Mesodermal cell (in vitro differentiated cells): ENCODE measurements around the gene EFNA5.
A peak's percentile ranks its signal among the peaks of the same experiment; 100 is the strongest.

Experiments
- H3K27ac ChIP-seq: 2 replicates; pipeline ENCODE4 v1.7.0; 2013; ENCODE audit warnings: mild to moderate bottlenecking, low read depth, low read length, moderate library complexity; ENCODE audit not compliant: severe bottlenecking
- H3K36me3 ChIP-seq: 2 replicates; pipeline ENCODE4 v1.7.1; 2013; ENCODE audit warnings: mild to moderate bottlenecking, low read length, moderate library complexity; ENCODE audit not compliant: control insufficient read depth, insufficient read depth
- H3K4me1 ChIP-seq: one replicate; pipeline ENCODE4 v1.7.1; 2013; ENCODE audit warnings: mild to moderate bottlenecking, low read length; ENCODE audit not compliant: insufficient read depth, control insufficient read depth, poor library complexity, severe bottlenecking
- H3K4me3 ChIP-seq: 2 replicates; pipeline ENCODE4 v1.7.0; 2013; ENCODE audit warnings: low read length, control low read depth, mild to moderate bottlenecking; ENCODE audit not compliant: insufficient read depth, poor library complexity, severe bottlenecking; ENCODE audit errors: extremely low read depth
- H3K9me3 ChIP-seq: 2 replicates; pipeline ENCODE4 v1.7.1; 2013; ENCODE audit warnings: mild to moderate bottlenecking, low read length, moderate library complexity; ENCODE audit not compliant: control insufficient read depth
- WGBS, 2 experiments: methylation state at CpG; one replicate each; pipeline ENCODE4 v1.1.5; 2013; ENCODE audit warnings: missing lambda C conversion rate in 2 of 2; ENCODE audit not compliant: insufficient coverage in 2 of 2; 5-methylcytosine and 5-hydroxymethylcytosine counted together

Gene EFNA5

DNA sequence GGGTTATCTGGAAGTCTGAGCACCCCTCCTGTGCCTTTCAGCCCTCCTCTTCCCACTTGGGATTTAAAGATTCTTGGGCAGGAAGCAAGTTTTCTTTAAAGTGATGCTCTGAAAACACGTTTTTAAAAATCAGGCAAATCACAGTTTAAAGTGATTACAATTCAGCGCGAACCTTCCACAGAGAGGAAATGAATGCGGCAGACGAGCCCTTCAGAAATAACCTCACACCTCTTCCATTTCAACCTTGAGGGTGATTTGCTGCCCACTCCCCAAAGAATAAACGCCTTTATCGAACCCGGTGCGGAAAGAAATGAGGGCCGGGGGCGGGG lies 2.3 kb upstream of the EFNA5 start:
- Histone ChIP-seq H3K9me3 (no peaks in the 10 kb centered on the region), H3K36me3 (no peaks in the 10 kb centered on the region), H3K4me1 (peaks cover 8% of the 10 kb centered on the region), H3K4me3 (peak overlapping the region; percentile 71), H3K27ac (peak overlapping the region; percentile 66)
- 0% methylated on average over 6 to 8 of the region's 11 CpGs for WGBS, 2 experiments

DNA sequence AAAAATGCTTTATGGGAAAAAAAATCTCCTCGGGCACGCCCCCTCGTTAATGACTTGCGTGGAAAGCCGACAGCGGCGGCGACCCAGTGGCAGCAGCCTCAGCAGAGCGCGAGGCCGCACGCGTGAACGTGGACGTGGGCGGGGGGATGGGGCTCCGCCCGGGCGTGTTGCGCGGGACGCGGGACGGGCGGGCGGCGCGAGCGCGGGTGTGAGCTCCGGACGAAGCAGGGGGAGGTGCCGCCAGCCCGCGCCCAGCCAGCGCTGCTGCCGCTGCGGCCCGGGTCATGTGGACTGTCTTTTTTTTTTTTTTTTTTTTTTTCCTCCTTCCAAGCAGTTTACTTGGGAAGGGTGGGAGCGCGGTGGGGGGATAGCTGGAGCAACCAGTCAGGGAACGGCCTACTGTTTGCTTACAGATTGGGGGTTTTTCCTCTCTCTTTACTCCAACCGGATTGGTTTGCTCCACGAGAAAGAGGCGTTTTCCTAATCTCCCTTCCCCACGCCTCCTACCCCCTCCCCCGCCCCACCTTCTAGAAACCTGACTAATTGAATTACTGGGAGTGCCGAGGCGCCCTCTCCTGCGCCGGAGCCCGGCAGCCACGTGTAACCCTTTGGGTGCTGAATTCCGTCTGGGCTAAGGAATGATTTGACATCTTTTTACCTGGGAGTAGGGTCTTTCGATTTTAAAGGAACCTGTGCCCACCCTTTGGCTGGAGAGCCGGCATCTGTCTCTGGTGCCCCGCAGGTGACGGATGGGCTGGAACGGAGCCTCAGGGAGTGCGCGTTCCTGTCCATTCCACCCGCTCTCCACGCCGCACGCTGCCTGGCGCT lies 1.7 kb upstream of the EFNA5 start:
- Histone ChIP-seq H3K36me3 (no peaks in the 10 kb centered on the region), H3K9me3 (no peaks in the 10 kb centered on the region), H3K4me1 (peaks cover 8% of the 10 kb centered on the region), H3K27ac (peak overlapping the region; percentile 83), H3K4me3 (peak overlapping the region; percentile 71)
- WGBS, 2 experiments: 0 to 1% methylated on average over 35 to 36 of the region's 66 CpGs

DNA sequence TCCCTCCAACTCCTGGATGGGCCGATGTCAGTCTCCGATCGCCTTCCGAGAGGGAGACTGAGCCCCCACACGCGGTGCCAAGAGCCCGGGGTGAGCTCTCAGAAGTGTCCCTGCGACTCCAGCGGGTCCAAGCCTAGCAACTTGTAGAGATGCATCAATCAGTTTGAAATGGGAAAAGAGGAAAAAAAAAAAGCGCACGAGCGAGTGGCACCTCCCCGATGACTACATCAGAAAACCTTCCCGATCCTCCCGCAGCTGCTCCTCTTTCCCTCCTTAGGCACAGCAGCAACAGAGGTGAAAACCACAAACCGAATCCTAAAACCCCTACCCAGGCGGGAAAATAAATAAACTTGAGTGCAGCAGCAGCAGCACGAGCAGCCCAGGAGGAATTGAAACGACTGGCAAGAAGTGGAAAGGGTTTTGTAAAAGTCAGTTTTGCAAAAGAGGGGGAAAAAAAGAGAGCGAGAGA lies 1.0 kb upstream of the EFNA5 start:
- 0% methylated on average over 10 to 12 of the region's 20 CpGs for WGBS, 2 experiments
- peak overlapping the region; percentile 83 for H3K27ac ChIP-seq
- H3K4me1 ChIP-seq: peaks cover 8% of the 10 kb centered on the region

DNA sequence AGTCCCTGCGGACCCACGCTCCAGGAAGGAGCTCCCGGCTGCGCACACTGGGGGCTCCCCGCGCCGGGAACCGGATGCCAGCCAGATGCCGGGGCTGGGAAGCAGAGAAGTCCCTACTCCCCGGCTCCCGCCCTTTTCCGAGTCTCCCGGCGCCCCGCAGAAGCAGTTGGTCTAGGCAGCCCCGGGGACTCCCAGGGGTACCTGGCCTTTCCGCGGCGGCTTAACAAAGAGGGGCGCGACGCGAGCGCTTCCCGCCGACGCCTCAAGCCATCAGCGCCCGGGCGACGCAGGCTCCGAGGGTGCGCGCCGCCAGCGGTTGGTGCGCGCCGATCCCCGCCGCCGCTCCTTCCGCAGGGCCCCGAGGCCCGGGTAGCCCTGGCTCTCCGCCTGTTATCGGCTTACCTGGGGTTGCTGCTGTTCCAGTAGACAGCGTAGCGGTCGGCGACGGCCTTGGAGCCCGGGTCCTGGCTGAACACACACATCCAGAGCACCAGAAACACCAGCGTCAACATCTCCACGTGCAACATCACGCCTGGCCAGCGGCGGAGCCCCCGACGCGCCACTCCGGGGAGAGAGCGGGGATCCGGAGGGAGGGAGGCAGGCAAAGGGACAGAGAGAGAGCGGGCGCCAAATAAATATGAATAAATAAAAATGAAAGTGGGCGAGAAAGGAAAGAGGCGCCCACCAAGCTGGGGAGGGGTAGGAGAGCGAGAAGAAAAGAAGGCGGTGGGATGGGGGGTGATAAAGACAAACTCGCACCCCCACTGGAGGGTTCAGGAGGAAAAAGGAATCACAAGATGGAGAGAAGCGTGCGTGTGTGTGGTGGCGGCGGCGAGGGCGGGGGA lies 428 bp downstream of the EFNA5 start:
- peaks cover 8% of the 10 kb centered on the region for H3K4me1 ChIP-seq
- H3K9me3 ChIP-seq: no peaks in the 10 kb centered on the region
- peak overlapping the region; percentile 71 for H3K4me3 ChIP-seq
- WGBS, 2 experiments: 0% methylated on average over 63 to 67 of the region's 77 CpGs
- no peak overlapping the region for H3K27ac ChIP-seq
- no peaks in the 10 kb centered on the region for H3K36me3 ChIP-seq

More for the DNA sequence above, 1.0 kb upstream of the EFNA5 start:
- Histone ChIP-seq H3K9me3 (no peaks in the 10 kb centered on the region), H3K36me3 (no peaks in the 10 kb centered on the region), H3K4me3 (peak overlapping the region; percentile 71)

DNA sequence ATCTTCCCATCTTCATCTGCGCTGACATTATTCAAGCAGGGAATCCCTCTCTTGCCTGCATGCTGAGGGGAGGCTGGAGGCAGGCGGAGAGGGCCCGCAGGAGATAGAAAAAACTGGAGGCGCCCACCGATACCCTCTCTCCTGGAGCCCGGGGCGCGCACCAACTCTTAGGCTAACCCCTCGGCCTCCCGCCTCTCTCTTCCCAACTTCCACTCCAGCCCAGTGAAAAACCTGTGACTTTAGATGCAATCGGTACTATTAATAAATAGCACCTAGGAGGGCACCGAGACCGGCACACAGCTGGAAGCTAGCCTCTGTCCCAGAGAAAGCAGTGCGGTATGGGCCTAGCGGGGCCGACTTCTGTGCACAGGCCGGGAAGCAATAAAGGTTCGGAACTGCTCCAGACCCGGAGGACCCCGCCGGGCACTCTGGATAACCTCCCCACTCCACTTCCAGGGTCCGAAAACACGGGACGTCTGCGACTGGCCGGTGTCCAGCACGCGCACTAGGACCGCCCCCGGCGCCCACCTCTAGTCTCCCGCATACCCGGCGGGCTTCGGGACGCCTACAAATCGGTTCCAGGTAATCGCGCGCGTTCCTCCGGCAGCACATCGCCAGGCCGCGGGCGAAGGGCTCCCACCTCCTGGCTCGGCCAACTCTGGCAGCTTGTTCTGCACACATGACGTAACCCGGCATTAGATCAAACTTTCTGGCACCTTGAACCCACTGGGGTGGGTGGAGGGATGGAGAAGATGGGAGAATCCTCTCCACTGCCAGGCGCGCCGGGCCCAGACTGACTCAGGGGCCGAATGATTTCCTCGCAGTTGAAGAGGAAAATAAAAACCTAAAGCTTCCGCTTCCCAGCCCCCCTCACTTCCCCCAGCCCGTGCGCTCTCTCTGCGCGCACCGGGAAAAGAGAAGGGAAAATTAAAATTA lies 1.4 kb downstream of the EFNA5 start:
- no peaks in the 10 kb centered on the region for H3K36me3 ChIP-seq
- H3K4me1 ChIP-seq: peaks cover 8% of the 10 kb centered on the region
- peak overlapping the region; percentile 71 for H3K4me3 ChIP-seq
- H3K9me3 ChIP-seq: no peaks in the 10 kb centered on the region
- no peak overlapping the region for H3K27ac ChIP-seq
- WGBS, 2 experiments: 0% methylated on average over 27 to 42 of the region's 60 CpGs

DNA sequence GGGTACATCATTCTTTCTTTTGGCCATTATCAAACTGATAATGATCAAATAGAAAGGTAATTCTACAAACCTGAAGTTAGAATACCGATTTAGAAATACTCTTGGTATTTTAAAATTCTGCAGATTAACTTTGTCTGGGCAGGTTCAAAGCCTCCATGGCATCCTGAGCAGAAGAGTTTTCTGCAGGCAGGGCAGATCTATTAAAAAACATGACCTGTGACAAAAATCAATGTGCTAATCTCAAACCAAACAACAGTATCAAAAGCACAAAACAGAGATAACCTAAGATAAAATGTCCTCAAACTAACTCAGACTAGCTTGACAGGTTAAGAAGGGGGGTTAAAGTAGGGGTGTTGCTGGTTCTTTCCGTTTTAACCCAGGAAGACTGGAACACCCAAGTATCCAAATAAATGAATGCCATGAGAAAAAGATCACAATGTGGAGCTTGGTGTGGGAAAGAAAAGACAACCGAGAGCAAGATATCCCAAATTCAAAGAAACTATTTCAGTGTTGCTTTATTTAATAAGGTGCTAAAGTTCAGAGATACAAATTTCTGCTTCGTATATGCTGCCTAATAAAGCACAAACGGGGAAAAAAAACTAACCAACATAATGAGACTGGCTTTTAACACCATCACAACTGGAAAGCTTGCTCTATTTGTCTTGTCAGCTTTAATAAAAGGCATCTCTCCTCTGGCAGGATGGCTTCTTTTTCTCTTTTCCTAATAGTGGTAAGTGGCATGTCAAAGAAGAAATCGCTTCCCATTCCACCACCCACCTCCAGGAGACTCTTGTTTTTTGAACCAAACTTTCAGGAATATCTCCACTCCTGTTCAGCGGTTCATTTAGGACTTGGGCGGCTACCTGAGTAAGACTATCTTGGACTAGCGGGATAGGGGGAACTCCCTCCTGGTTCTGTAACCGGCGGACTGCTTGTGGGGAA lies 2.3 kb downstream of the EFNA5 start:
- Histone ChIP-seq H3K36me3 (no peaks in the 10 kb centered on the region), H3K9me3 (no peaks in the 10 kb centered on the region), H3K4me3 (peak overlapping the region; percentile 71), H3K27ac (no peak overlapping the region), H3K4me1 (peaks cover 8% of the 10 kb centered on the region)
- 6 to 13% methylated on average over 3 to 5 of the region's 11 CpGs for WGBS, 2 experiments

DNA sequence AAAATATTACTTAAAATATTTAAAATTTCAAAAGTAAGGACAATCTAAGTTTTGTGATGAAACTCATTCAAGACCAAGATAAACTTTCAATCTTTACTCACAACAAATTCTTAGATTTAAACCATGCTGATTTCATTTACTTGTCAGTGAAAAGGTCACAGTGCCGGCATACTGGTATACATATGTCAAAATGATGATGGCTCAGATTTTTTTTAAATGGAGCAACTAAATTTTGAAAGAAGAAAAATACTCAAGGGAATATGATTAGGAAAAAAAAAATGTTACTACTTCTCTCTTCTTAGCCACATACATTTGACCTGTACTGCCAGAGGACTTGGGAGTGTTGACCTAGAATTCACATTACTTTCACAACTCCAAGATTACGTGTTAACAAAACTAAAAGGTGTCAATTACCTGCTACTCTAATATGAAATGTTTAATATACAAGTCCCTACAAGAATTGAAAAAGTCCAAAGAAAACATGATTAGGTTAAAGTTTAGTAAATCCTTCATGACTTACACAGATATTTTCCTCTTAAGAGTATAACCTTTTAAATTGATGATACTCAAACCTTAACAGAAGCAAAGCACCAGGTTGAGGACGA lies 4.6 kb downstream of the EFNA5 start:
- peaks cover 8% of the 10 kb centered on the region for H3K4me1 ChIP-seq
- no peak overlapping the region for H3K27ac ChIP-seq
- H3K36me3 ChIP-seq: no peaks in the 10 kb centered on the region
- no peak overlapping the region for H3K4me3 ChIP-seq
- no peaks in the 10 kb centered on the region for H3K9me3 ChIP-seq
- no CpG with 5 or more reads among the region's 3 CpGs for WGBS, 2 experiments

DNA sequence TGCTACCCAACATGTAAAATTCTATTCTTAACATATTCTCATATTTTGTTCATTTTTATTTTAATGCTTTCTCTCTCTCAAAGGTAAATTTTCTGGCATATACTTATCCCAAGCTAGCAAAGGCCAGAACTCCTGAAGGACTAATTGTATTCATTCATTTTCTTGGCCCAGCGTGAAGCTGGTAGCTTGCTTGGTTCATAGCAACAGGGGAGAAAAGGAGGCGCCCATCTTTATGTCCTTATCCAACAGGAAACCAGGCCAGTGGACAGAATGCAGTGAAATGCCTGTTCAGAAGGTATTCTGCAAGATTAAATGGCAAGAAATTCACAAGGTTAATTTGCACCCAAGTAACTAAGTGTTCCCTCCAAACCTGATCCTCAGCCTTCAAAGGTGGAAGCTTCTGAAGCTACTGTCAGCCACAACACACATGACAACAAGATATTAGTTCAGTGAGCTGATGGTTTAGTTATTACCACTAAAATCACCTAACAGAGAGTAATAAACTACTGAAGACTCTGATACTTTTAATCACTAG lies 5.6 kb downstream of the EFNA5 start:
- 71 to 85% methylated on average over 2 of the region's 2 CpGs for WGBS, 2 experiments
- Histone ChIP-seq H3K36me3 (no peaks in the 10 kb centered on the region), H3K27ac (no peak overlapping the region), H3K4me1 (peaks cover 8% of the 10 kb centered on the region), H3K9me3 (no peaks in the 10 kb centered on the region), H3K4me3 (no peak overlapping the region)

DNA sequence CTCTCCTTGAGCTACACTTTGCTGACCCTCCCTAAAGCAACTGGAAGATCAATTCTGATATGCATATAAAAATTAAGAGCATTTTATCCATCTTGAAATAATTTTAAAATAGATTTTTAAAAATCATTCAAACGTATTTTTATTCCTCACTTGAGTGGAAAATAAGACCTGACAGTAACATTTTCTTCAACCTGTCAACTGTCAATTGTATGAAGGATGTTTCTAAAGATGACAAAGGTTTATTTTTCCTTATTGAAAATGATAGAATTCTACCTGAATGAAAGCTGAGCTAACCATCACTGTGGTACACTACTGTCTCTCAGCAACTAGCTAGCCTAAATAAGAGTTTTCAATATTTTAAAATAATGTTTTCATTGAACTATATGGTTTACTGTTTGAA lies 7.0 kb downstream of the EFNA5 start:
- no peak overlapping the region for H3K27ac ChIP-seq
- no CpG with 5 or more reads among the region's 1 CpG for WGBS, 2 experiments
- no peaks in the 10 kb centered on the region for H3K36me3 ChIP-seq
- no peak overlapping the region for H3K4me3 ChIP-seq
- H3K4me1 ChIP-seq: peaks cover 7% of the 10 kb centered on the region
- no peaks in the 10 kb centered on the region for H3K9me3 ChIP-seq
